ENCODE data around the gene PFDN4.

The PFDN4 gene, protein sequence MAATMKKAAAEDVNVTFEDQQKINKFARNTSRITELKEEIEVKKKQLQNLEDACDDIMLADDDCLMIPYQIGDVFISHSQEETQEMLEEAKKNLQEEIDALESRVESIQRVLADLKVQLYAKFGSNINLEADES

GRCh38 chr20:54207743-54208547, at the start of gene PFDN4:
Gene PFDN4 (plus strand): TSS chr20:54208087. CDS start chr20:54208101, 14 bp downstream.
- DNase-seq (ENCODE audit: low read depth), result no peak

- no peak for DNase-seq (ENCODE audit: low read depth)
These were observed 49.7 kb upstream of the PFDN4 start for GRCh38 chr20:54158226-54158625.

DNA sequence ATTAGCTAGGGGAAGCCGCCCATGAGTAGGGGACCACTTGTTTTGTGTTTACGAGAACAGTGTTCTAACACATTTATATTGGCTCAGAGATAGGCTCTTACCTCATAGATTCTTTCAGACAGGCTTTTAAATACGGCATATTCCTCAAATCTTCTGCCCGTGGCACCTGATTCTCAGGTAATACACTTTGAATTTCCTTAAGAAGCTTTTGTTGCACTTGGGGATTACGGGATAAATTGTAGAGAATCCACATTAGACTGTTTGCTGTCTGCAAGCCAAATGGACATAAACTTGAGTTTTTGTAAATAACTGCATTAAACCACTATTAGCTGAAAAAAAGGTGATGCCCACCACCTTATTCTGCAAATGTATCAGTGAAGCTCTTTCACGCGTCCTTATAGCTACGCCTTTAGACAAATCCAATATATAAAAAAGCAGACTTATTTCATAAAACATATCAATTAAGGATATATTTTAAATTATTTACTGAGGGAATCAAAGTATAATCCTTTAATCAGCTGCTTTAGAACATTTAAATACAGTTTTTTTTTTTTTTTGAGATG, 49.0 kb upstream of the PFDN4 start:
- DNase-seq (ENCODE audit: low read depth), result no peak

DNA sequence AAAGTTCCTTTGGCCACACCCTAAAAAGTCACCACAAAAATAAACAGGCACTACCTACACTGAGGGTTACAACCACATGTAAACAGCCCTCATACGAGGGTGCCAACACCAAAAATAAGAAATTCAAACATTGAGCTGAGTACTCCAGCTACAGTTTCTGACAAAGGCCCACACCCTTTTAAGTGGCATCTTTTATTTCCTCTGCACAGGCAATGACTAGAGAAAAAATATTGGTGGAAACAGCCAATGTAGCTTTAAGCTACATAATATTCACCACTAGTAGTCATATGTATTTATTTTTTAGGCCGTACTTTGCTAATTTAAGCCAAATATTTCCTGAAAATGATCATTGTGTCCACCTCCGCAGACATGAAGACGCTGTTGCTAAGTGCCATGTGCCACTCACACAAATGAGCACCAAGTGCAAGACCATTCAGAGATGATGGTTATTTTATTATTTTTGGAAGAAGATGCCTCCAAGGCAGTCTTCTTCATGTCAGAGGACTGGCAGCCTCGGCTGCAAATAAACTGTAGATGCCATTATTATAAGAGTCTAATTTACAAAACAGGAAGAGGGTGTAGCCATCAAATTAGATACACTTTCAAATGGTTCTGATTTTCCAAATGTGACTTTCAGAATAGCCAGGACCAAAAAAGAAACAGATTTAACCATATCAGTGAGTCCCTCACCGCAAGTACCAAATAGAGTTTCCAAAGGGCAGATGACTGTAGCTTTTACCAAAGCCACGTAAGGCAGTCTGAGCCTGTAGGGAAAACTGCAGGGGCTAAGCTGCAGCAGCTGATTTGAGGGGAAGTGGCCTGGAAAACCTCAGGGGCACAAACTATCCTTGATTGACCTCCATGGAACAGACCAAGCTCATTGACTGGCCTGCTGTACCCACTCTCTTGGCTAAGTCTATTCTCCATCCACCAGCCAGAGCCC, 47.6 kb upstream of the PFDN4 start:
- no peak for DNase-seq (ENCODE audit: low read depth)

DNA sequence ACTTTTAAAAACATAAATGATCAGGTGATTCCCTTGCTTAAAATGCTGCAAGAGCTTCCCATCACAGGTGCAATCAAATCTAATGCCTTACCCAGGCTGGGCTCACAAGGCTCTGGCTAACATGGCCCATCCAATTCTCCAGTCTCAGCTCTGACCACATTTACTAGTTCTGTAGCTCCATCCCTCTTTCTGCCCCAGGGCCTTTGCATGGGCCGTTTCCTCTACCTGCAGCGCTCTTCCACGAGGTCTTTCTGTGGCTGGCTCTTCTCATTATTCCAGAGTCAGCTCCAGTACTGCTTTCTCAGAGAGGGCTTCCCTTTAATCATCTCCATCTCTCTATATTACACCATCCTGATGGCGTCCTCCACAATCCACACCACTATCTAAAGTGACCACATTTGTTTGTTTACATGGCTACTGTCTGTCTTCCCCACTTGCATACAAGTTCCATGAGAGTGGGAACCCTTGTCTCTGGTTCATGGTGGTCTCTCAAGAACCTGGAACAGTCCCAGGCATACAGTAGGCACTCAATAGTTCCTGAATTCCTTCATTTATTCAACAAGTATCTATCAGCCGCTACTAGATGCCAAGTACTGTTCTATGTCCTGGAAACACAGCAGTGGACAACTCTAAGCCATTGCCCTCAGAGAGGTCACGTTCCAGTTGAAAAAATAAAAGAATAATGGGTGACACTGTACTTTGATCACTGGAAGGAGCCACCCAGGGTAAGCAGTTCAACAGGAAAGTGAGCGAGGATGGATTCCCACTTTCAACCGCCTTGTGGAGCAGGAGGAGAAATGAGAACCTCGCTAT, 46.7 kb upstream of the PFDN4 start:
- DNase-seq (ENCODE audit: low read depth), result no peak

- no peak for DNase-seq (ENCODE audit: low read depth)
These were observed 46.1 kb upstream of the PFDN4 start for GRCh38 chr20:54161821-54162149.

GRCh38 chr20:54162378-54163009, 45.4 kb upstream of the PFDN4 start:
- no peak for DNase-seq (ENCODE audit: low read depth)

GRCh38 chr20:54163402-54163801, 44.5 kb upstream of the PFDN4 start:
- no peak for DNase-seq (ENCODE audit: low read depth)

DNA sequence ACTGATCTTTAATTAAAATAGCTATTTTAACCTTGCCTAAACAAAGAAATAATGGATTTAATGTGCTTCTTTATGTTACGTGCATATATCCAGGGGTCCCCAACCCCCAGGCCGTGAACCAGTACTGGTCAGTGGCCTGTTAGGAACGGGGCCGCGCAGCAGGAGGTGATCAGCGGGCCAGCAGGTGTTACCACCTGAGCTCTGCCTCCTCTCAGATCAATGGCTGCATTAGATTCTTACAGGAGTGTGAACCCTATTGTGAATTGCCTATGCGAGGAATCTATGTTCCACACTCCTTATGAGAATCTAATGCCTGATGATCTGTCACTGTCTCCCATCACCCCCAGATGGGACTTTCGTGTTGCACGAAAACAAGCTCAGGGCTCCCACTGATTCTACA, 42.9 kb upstream of the PFDN4 start:
- no peak for DNase-seq (ENCODE audit: low read depth)

- no peak for DNase-seq (ENCODE audit: low read depth)
These were observed 42.1 kb upstream of the PFDN4 start for GRCh38 chr20:54165803-54166202.

GRCh38 chr20:54166987-54167662, 40.8 kb upstream of the PFDN4 start:
- no peak for DNase-seq (ENCODE audit: low read depth)

DNA sequence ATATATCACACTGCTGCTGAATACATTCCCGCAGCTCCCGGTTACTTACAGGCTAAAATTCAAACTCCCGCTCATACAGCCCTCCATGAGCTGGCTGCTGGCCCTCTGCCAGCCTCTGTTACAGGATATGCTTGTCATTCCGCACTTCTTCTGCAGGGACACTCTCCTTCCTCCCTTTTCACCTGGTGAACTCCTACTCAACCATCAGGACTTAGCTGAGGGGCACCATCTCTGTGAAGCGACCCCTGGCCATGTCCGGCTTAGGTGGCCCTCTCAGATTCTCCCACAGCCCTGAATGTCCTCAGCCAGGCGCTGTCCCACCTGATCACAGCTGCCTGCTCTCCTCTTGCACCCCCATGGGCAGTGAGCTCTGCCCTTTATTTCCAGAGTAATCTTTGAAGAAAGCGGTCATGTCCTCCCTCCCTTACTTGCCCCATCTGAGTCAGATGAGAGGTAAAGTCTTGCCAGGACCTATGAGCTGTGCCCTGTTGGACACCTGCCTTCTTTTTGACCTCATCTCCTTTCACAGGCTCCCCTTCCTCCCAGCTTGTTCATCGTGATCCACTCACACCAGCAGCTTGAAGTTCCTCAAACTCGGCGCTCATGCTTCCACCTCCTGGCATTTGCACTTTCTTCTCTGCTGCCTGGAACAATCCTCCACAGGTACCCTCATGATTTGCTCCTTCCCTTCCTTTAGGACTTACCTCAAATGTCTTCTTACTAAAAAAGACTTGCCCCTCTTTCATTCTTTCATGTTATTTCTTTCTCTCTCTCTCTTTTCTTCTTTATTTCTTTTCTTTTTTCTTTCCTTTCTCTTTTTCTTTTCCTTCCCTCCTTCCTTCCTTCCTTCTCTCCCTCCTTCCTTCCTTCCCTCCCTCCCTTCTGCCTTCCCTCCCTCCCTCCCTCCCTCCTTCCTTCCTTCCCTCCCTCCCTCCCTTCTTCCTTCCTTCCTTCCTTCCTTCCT, 39.7 kb upstream of the PFDN4 start:
- DNase-seq (ENCODE audit: low read depth), result no peak

- DNase-seq (ENCODE audit: low read depth), result no peak
These were observed 38.7 kb upstream of the PFDN4 start for GRCh38 chr20:54168961-54169862.

DNA sequence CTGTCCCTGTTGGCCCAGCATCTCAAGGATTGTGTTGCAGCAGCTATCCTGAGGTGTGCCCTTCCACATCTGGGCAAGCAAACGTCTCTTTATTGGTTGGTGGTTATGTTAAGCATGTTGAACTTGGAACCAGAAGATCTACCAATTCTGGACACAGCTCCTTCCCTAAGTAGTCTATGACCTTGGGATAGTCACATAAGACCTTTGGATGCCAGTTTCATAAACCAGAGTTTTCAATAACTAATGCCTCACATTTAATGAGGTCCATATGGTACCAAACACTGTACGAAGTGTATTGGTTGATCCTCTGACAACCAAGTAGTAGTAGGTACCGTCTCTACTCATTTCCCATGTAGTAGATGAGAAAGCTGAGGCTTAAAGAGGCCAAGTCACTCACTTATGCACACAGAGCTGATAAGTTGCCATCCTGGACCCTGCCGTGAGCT, 37.8 kb upstream of the PFDN4 start:
- DNase-seq (ENCODE audit: low read depth), result no peak

DNA sequence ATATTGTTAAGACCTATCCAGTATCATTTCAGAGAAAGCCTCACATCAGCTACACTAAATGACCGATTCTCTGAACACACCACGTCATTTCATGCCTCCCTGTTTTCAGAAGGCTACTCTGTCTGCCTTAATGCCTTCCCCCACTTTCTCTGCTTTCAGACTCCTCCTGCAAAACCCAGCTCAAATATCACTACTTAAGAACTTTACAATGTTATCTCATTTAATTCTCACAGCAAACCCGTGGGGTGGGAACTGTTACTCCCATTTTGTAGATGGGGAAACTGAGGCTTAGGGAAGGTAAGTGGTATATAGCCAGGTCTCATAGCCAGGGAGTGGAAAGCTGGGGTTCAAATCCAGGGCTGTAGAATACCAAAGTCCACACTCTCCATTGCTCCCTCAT, 36.9 kb upstream of the PFDN4 start:
- DNase-seq (ENCODE audit: low read depth), result no peak

DNA sequence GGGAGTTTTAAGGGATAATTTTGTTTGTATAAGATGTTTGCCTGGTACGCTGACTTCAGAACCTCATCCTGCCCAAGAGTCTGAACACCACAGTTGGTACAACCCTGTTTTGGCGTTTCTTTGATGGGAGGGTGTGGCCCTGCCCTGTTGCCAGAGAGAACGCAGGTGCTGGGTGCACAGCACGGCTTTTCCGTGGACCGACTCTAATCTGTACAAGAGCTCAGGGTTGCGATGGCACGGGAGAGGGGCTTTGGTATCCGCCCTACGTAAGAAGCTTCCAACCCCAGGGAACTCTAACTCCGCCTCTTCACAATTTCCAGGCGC, 35.4 kb upstream of the PFDN4 start:
- no peak for DNase-seq (ENCODE audit: low read depth)

- no peak for DNase-seq (ENCODE audit: low read depth)
These were observed 34.8 kb upstream of the PFDN4 start for GRCh38 chr20:54172856-54173652.

Measured in non-pigmented ciliary epithelial cell (primary cell).